Measurements from ENCODE around the gene CASZ1.

The CASZ1 gene

DNA sequence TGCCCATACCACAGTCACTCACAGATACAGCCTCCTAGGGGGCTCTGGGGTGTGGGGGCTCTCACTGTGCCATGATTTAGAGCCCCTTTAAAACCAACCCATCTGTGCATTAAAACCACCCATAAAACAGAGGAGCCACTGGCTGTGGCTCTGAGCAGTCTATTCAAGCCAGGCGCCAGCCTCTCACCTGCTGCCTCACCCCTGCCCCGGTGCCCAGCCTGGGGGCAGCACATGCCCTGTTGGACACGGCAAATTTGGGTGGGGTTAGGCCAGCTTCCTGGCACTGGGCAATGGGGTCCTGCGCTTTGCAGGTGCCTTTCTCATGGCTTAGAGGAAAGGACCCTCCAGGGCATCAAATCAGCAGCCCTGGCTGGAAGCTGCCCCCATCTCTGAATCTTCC, 73.1 kb downstream of the CASZ1 start:
- no peak for DNase-seq

- DNase-seq: no peak
Measured at GRCh38 chr1:10722803-10723202, 73.6 kb downstream of the CASZ1 start.

- DNase-seq: no peak
Measured at GRCh38 chr1:10721381-10722321, 74.8 kb downstream of the CASZ1 start.

DNA sequence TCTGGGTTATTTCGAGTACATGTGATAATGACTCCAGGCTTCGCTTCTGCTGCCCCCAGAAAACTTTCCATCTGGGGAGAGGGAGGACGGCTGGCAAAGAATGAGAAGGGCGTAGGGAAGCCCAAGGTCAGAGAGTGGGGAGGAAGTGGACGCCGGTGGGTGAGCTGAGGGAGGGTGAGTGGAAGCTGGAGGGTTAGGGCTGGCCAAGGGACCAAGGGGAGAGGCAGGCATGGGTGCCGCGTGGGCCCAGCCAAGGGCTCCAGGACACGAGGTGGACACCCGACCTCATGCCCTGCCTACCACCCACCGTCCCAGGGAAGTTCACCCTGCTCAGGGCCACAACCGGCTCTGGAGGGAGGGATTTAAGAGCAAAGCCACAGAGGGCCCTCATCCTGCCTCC, 75.8 kb downstream of the CASZ1 start:
- no peak for DNase-seq

DNA sequence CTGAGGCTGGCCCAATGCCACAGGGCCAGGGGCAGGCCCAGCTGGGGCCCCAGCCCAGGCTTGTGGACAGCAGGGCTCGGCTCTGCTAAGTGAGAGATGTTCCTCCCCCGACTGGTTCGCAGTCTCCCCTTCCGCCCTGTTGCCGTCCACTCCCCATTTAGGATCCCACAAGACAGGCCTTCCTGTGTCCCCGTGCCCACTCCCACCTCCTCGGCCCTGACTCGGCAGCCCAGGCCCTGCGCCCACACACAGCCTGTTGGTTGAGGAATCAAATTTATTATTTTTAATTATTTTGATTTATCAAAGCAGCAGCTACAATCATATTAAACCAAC, 78.4 kb downstream of the CASZ1 start:
- no peak for DNase-seq

- DNase-seq: no peak
Measured at GRCh38 chr1:10717296-10718082, 79.0 kb downstream of the CASZ1 start.

- DNase-seq: no peak
Measured at GRCh38 chr1:10716840-10717239, 79.6 kb downstream of the CASZ1 start.

- DNase-seq: no peak
Measured at GRCh38 chr1:10714337-10715114, 81.9 kb downstream of the CASZ1 start.

DNA sequence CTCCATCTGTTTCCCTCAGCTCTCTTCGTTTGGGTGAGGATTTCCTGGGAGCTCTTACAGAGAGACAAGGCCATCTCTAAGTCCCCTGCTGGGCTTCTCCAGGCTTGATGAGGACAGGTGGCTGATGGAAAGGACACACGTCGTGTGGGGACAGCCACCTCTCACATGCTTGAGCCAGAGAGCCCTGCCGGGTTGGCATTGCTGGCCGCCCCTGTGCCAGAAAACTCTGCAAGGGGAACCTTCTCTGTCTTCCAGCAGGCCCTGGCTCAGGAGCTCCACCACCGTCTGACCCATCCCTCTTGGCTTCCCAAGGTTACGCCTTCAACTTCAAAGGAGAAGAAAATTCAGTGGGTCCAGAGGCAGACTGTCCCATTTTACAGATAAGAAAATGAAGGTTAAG, 82.8 kb downstream of the CASZ1 start:
- DNase-seq: no peak

- no peak for DNase-seq
Measured at GRCh38 chr1:10712568-10713362, 83.7 kb downstream of the CASZ1 start.

GRCh38 chr1:10710489-10710888, 86.0 kb downstream of the CASZ1 start:
- DNase-seq: no peak

- DNase-seq: no peak
Measured at GRCh38 chr1:10709646-10710045, 86.8 kb downstream of the CASZ1 start.

DNA sequence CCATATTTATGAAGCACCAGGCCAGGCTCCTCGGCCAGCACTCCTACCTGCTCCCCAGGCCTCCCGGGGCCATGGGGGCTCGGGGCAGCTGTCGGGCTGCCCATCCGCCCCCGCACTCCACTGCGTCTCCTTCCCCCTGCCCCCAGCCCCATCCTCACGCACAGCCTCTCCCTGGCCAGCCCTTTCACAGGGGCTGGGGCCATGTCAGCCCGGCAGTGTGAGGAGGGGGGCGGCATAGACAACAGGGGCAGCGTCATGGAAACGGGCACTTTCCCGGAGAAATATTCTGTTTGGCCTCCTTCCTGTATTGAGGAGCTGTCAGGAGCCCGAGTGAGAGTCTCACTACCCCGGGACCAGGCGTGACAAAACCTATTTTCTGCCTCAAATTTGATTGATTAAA, 87.3 kb downstream of the CASZ1 start:
- no peak for DNase-seq

- DNase-seq: no peak
Measured at GRCh38 chr1:10708757-10709156, 87.7 kb downstream of the CASZ1 start.

DNA sequence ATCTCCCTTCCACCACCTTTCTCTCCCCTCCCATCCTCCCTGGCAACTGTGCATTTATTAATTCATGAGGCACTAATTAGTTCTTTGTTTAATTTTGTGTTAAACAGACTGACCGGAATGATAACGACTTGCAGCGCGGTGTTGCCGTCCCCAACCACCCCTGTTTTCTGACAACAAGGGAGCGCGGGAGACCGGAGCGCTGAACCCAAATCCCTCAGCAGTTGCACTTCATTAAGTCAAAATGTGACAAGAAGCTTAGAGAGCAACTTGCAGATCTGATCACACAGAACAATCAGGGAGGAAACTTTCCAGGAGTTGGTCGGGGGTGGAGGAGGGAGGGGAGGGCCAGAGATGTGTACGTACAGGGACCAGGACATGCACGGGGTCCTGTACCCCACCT, 89.2 kb downstream of the CASZ1 start:
- DNase-seq: no peak

GRCh38 chr1:10706376-10706913, 90.0 kb downstream of the CASZ1 start:
- DNase-seq: no peak

GRCh38 chr1:10705953-10706352, 90.5 kb downstream of the CASZ1 start:
- DNase-seq: no peak

- no peak for DNase-seq
Measured at GRCh38 chr1:10704368-10704882, 92.0 kb downstream of the CASZ1 start.

- no peak for DNase-seq
Measured at GRCh38 chr1:10703702-10704101, 92.7 kb downstream of the CASZ1 start.

GRCh38 chr1:10701145-10701544, 95.3 kb downstream of the CASZ1 start:
- no peak for DNase-seq

DNA sequence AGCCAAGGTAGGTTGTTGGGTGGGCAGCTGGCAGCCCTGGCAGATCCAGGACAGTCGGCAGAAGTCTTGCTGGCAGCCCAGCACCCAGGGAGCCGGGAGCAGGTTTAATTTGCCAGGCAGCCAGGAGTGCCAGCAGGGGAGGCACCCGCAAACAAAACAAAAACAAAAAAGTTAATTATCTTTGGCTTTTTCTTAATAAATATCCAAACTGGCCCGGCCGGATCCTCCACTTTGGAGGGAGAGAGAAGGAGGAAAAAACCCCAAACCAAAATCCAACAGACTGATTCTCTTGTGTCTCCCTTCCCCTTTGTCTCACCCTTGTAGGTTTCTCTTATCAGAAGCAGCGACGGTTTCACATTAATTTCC, 97.0 kb downstream of the CASZ1 start:
- no peak for DNase-seq
